HG03460 (cell line): ENCODE measurements around the gene GALNTL6.
"Not testable (repeated sequence)": the region's sequence is repeated elsewhere in the genome, so short reads cannot be mapped to it uniquely, and the experiment has no call there.

Experiments
- ATAC-seq: cut with Tn5 transposase; IDR thresholded peaks from one replicate; pipeline ENCODE4 v1.9.1; 2021; ENCODE audit not compliant: unreplicated experiment

GALNTL6 gene

DNA sequence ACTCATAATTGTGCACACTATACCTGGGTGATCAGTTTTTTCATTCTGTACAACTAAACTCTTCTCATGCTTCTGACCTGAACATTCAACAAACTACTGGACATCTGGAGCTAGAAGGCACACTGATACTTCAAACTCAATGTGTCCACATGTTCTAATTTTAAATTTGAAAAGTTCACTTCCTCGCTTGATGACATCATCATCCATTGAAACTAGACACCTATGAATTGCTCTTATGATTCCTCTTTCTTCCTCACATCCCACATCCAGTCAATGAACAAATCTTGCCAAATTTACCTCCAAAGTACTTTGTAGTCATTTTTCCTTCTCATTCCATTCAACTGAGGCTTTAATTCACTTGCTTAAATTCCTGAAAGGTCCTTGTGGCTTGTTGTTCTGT lies 549.4 kb downstream of the GALNTL6 start:
- no peak for ATAC-seq

- no peak for ATAC-seq
These were observed 556.3 kb downstream of the GALNTL6 start for GRCh38 chr4:172369471-172369959.

GRCh38 chr4:172377486-172378140 lies 564.4 kb downstream of the GALNTL6 start:
- ATAC-seq, result no peak

DNA sequence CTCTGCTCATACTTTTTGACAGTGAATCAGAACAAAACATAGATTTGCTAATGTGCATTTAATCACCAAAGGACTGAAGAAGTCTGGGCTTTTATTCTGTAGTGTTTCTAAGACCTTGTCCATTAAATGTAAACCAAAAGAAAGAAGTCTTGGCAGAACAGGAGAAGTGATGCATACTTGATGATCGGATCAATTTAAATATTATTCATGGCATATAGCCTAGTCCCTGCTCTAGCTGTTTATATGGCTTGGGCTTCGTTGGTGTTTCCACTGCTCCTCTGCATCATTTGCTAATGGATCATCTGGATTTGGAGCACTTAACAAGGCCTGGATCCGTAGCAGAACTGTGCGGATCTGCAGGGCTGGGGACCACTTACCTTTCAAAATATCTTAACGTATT lies 566.6 kb downstream of the GALNTL6 start:
- no peak for ATAC-seq

- ATAC-seq, result no peak
These were observed 577.1 kb downstream of the GALNTL6 start for GRCh38 chr4:172390331-172390730.

GRCh38 chr4:172392741-172393140 lies 579.5 kb downstream of the GALNTL6 start:
- ATAC-seq, result no peak

GRCh38 chr4:172393220-172393619 lies 580.0 kb downstream of the GALNTL6 start:
- no peak for ATAC-seq

- no peak for ATAC-seq
These were observed 591.5 kb downstream of the GALNTL6 start for GRCh38 chr4:172404676-172405075.

GRCh38 chr4:172410363-172410762 lies 597.2 kb downstream of the GALNTL6 start:
- ATAC-seq, result no peak

DNA sequence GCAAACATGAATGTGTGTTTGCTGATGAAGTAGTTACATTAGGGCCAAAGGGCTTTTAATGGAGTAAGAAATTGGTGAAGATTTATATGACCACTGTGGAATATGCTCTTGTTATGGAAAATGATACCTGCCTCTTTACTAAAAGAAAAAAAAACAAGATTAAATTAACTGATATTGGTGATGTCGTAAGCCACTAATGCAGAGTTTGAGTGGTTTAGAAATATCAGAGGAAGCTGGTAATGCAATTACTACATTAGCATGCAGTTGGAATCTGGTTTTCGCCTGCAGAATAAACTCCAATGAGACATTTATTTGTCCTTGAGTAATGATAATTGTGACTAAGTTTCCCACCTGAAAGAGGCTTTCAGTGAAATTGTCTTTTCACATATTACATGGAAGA lies 597.9 kb downstream of the GALNTL6 start:
- ATAC-seq, result no peak

DNA sequence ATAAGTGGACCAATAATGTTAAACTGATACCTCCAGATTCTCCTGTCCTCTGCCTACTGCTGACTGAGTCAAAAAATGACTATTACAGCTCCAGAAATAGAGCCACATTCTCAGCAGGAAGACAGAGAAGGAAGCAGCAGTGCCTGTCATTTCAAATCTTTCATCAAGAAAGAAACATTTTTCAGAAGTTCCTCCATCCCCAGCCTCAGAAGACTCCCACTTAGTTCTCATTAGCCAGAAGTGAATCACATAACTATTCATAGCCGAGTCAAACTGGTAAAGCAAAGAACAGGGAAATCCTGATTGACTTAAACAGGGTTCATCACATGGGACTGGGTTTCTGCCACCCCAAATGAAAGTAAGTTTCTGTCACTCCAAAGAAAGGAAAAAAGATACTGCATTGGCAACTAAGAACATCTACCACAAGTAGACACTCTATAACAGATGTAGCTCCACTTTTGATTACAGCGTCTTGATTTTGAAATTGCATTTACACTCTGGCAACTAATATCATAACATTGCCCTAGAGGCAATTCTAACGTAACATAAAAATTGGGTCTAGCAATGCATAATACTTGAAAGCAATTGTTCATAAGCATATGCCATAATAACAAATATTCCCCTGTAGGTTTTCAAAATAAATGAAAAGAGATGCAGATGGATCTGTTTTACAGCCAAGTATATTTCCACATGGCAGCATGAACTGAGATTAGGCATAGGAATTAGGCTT lies 599.8 kb downstream of the GALNTL6 start:
- ATAC-seq, result no peak

- ATAC-seq, result not testable (repeated sequence)
These were observed 615.8 kb downstream of the GALNTL6 start for GRCh38 chr4:172428979-172429378.

GRCh38 chr4:172480471-172480870 lies 667.3 kb downstream of the GALNTL6 start:
- no peak for ATAC-seq

DNA sequence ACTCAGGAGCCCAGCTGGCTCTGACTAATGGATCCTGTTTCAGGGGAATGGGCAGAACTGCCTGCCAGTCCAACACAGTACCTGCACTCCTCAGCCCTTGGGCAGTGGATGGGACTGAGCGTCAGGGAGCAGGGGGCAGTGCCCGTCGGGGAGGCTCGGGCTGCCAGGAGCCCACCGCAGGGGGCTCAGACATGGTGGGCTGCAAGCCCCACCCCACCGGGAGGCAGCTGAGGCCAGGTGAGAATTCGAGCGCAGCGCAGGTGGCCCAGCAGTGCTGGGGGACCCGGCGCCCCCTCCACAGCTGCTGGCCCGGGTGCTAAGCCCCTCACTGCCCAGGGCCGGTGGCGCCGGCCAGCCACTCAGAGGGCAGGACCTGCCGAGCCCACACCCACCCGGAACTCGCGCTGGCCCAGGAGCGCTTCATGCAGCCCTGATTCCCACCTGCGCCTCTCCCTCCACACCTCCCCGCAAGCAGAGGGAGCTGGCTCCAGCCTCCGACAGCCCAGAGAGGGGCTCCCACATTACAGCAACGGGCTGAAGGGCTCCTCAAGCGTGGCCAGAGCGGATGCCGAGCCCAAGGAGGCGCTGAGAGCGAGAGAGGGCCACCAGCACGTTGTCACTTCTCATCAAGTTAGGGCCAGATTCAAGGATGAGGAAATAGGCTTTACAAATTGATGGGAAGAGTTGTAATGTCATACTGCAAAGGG lies 668.8 kb downstream of the GALNTL6 start:
- no peak for ATAC-seq

GRCh38 chr4:172485007-172485406 lies 671.8 kb downstream of the GALNTL6 start:
- ATAC-seq, result no peak

DNA sequence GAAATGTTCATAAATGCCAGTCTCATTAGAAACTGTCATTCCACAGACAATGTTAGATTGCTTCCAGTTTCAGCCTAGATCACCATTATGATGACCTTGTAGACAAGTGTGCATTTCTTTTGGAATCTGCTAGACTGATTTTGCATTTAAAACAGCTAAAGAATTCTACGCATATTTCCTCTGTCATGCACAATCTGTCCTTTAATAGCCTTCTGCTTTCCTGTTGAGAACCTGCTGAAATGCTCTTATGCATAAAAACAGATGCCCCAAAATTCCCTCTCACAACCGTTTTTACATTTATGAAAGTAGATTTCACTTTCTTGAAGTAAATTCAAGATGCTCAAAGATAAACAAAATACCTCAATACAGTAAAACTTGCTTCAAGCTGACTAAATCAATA lies 673.3 kb downstream of the GALNTL6 start:
- no peak for ATAC-seq

GRCh38 chr4:172489861-172490260 lies 676.7 kb downstream of the GALNTL6 start:
- no peak for ATAC-seq

DNA sequence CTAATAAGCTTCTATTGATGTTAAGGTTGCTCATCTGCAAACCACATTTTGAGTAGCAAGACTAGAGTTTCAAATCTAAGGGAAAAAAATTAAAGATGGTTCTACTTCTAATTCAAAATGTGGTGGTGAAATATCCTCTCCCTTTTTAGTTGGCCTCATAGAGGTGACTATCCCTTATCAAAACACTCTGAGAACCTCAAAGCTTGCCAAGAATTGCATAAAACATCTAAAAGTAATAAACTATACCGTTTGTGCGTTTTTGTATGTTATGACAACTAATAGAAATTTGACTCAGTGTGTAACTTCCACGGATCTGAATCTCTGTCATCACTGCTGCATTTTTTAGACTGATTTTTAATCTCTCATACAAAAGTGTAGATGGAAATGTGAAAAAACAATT lies 682.6 kb downstream of the GALNTL6 start:
- ATAC-seq, result no peak

DNA sequence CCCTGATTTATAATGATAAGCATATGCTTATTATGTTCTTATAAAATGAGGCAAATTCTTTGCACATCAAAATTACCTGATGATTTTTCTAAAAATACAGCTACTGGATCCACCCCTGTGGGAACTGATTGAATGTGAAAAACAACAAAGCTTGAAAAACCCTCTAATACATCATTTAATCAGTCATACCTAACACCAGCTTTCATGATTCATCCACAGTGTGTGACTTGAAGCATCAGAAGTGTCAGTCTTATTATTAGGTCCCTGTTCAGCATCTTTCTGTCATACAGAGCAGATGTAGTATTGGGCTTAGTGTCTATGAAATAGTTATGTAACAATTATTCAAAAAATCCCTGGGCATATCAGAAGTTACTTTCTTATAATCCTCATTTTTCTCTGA lies 684.1 kb downstream of the GALNTL6 start:
- no peak for ATAC-seq

GRCh38 chr4:172514011-172514410 lies 700.8 kb downstream of the GALNTL6 start:
- ATAC-seq, result no peak

GRCh38 chr4:172514801-172515200 lies 701.6 kb downstream of the GALNTL6 start:
- no peak for ATAC-seq
